Hepatocyte (in vitro differentiated cells): ENCODE measurements around the gene C14orf93. TPM values are rescaled to one million over a fixed set of nuclear protein-coding genes. Genes with fewer than 3 reads are reported as not detected.
"Not testable (repeated sequence)": the region's sequence is repeated elsewhere in the genome, so short reads cannot be mapped to it uniquely, and the experiment has no call there.

Source experiments
- DNase-seq: peaks from one replicate; pipeline ENCODE4 v3.0.0-alpha.2; 2016; ENCODE audit warnings: low spot score
- H2AFZ ChIP-seq: fragments of 200-600 bp; sonication (generic); 2 replicates; pipeline ENCODE4 v1.6.0; 2016; ENCODE audit warnings: antibody characterized with exemption, mild to moderate bottlenecking
- H3K27ac ChIP-seq: fragments of 200-600 bp; sonication (generic); 2 replicates; pipeline ENCODE4 v1.5.1; 2016; ENCODE audit warnings: mild to moderate bottlenecking
- H3K27me3 ChIP-seq: fragments of 200-600 bp; sonication (generic); 2 replicates; pipeline ENCODE4 v1.6.1; 2016
- H3K36me3 ChIP-seq: fragments of 200-600 bp; sonication (generic); replicated peaks from 2 replicates; pipeline ENCODE4 v1.5.1; 2016; ENCODE audit warnings: low read depth; ENCODE audit not compliant: insufficient read depth
- H3K4me1 ChIP-seq: fragments of 200-600 bp; sonication (generic); 2 replicates; pipeline ENCODE4 v1.5.1; 2016; ENCODE audit warnings: mild to moderate bottlenecking, moderate library complexity; ENCODE audit not compliant: insufficient read depth
- H3K4me2 ChIP-seq: fragments of 200-600 bp; sonication (generic); 2 replicates; pipeline ENCODE4 v1.6.0; 2016
- H3K4me3 ChIP-seq: fragments of 200-600 bp; sonication (generic); 2 replicates; pipeline ENCODE4 v1.5.1; 2016; ENCODE audit warnings: mild to moderate bottlenecking
- H3K79me2 ChIP-seq: fragments of 200-600 bp; sonication (generic); 2 replicates; pipeline ENCODE4 v1.6.0; 2017; ENCODE audit warnings: mild to moderate bottlenecking
- H3K9me2 ChIP-seq: fragments of 200-600 bp; sonication (generic); replicated peaks from 2 replicates; pipeline ENCODE4 v1.6.0; 2017; ENCODE audit warnings: mild to moderate bottlenecking; ENCODE audit not compliant: insufficient read depth
- H3K9me3 ChIP-seq: fragments of 200-600 bp; sonication (generic); 2 replicates; pipeline ENCODE4 v1.5.1; 2016; ENCODE audit warnings: low read depth, mild to moderate bottlenecking
- H4K20me1 ChIP-seq: fragments of 200-600 bp; sonication (generic); 2 replicates; pipeline ENCODE4 v1.6.0; 2016; ENCODE audit warnings: mild to moderate bottlenecking; ENCODE audit not compliant: insufficient read depth, poor library complexity, severe bottlenecking
- CTCF ChIP-seq: fragments of 200-600 bp; sonication (generic); IDR thresholded peaks from 2 replicates; pipeline ENCODE4 v1.5.1; 2016; ENCODE audit warnings: antibody characterized with exemption, mild to moderate bottlenecking; ENCODE audit not compliant: poor library complexity
- EZH2 ChIP-seq: fragments of 200-600 bp; sonication (generic); IDR thresholded peaks from 2 replicates; pipeline ENCODE4 v1.6.1; 2016; ENCODE audit warnings: antibody characterized with exemption, mild to moderate bottlenecking, borderline replicate concordance
- EZH2phosphoT487 ChIP-seq: fragments of 200-600 bp; sonication (generic); IDR thresholded peaks from one replicate; pipeline ENCODE4 v1.6.1; 2018; ENCODE audit warnings: antibody characterized with exemption, mild to moderate bottlenecking, low read depth, moderate library complexity; ENCODE audit not compliant: unreplicated experiment, severe bottlenecking
- WGBS: methylation state at CpG from one replicate; pipeline ENCODE4 v1.1.6; 2016; ENCODE audit warnings: low lambda C conversion rate; ENCODE audit errors: missing lambda C conversion rate; 5-methylcytosine and 5-hydroxymethylcytosine counted together
- polyA plus RNA-seq: library from polyadenylated mRNA; unstranded; fragments of >200 nt; fragmentation: Nextera tagmentation; extraction: Ambion mirVana; gene quantifications from 2 replicates; pipeline ENCODE4 v1.2.1, GENCODE V29; 2016
- total RNA-seq: library from RNA; depleted of rRNA; stranded (reverse); fragments of >200 nt; gene quantifications from 2 replicates; pipeline ENCODE4 v1.2.3, GENCODE V29; 2014

Gene C14orf93
- total and polyA plus RNA-seq, 2 experiments from 2014 or later, result 6.5 to 8.8 TPM

- Histone ChIP-seq H3K4me2 (peak overlapping the region; percentile 83), H3K4me1 (peaks cover 21% of the 10 kb centered on the region), H3K9me3 (no peaks in the 10 kb centered on the region), H3K36me3 (no peaks in the 10 kb centered on the region), H3K4me3 (no peak overlapping the region), H4K20me1 (no peaks in the 10 kb centered on the region), H3K27me3 (no peaks in the 10 kb centered on the region), H3K9me2 (no peaks in the 10 kb centered on the region), H2AFZ (peak overlapping the region; percentile 59), H3K79me2 (peaks cover 14% of the 10 kb centered on the region), H3K27ac (peak overlapping the region; percentile 97)
- no peak for TF ChIP-seq EZH2phosphoT487
- TF ChIP-seq CTCF, result no peak
- no peak for TF ChIP-seq EZH2
- WGBS, result 74% methylated on average over 3 of the region's 3 CpGs
- DNase-seq, result no peak
These were observed 4.3 kb downstream of the C14orf93 start for GRCh38 chr14:23005451-23006187.

GRCh38 chr14:23004274-23004673, 5.7 kb downstream of the C14orf93 start:
- not testable (repeated sequence) for H2AFZ ChIP-seq, H3K4me2 ChIP-seq, H3K4me3 ChIP-seq, H3K9me3 ChIP-seq, H3K27me3 ChIP-seq, H3K36me3 ChIP-seq, H4K20me1 ChIP-seq, H3K9me2 ChIP-seq, H3K27ac ChIP-seq, DNase-seq
- H3K79me2 ChIP-seq, result peaks cover 14% of the 10 kb centered on the region
- 97% methylated on average over 4 of the region's 4 CpGs for WGBS
- peaks cover 25% of the 10 kb centered on the region for H3K4me1 ChIP-seq

GRCh38 chr14:23002592-23002991, 7.4 kb downstream of the C14orf93 start:
- Histone ChIP-seq H4K20me1 (no peaks in the 10 kb centered on the region), H3K27ac (no peak overlapping the region)
- 97% methylated on average over 3 of the region's 3 CpGs for WGBS

More at GRCh38 chr14:23002592-23002991, 7.4 kb downstream of the C14orf93 start:
- no peak for TF ChIP-seq EZH2phosphoT487
- no peak for TF ChIP-seq EZH2
- no peak for TF ChIP-seq CTCF
- H3K36me3 ChIP-seq, result no peaks in the 10 kb centered on the region
- no peak overlapping the region for H3K4me3 ChIP-seq
- peaks cover 18% of the 10 kb centered on the region for H3K4me1 ChIP-seq
- H3K9me2 ChIP-seq, result no peaks in the 10 kb centered on the region
- H3K27me3 ChIP-seq, result no peaks in the 10 kb centered on the region
- no peak overlapping the region for H2AFZ ChIP-seq
- DNase-seq, result no peak
- no peaks in the 10 kb centered on the region for H3K9me3 ChIP-seq
- no peak overlapping the region for H3K4me2 ChIP-seq
- peaks cover 3% of the 10 kb centered on the region for H3K79me2 ChIP-seq
